ENCODE results near the gene GRIN1. TPM values are rescaled to one million over a fixed set of nuclear protein-coding genes. Genes with fewer than 3 reads are reported as not detected.

Gene GRIN1
- total RNA-seq, 1 donor from 2014 or later, result 0.18 TPM

GRCh38 chr9:137174722-137175293 lies 35.9 kb downstream of the GRIN1 start:
- no peaks in the 10 kb centered on the region for H3K79me2 ChIP-seq (ENCODE audit: insufficient read depth, low read length)
- no peaks in the 10 kb centered on the region for H3K4me1 Mint-ChIP-seq (ENCODE audit: low read depth, unreplicated experiment)
- H3K27me3 Mint-ChIP-seq (ENCODE audit: low read depth, unreplicated experiment), result peaks cover 13% of the 10 kb centered on the region
- no peak overlapping the region for H3K27ac ChIP-seq (ENCODE audit: low read depth, low read length)
- no peak for TF ChIP-seq EZH2 (IDR thresholded peaks at IDR 0.05; ENCODE audit: insufficient read depth, low read length)
- TF ChIP-seq CTCF (IDR thresholded peaks at IDR 0.05; ENCODE audit: insufficient read depth, low read depth, low read length), result no peak
- H3K4me3 Mint-ChIP-seq (ENCODE audit: unreplicated experiment), result no peak overlapping the region
- H3K4me1 ChIP-seq (ENCODE audit: insufficient read depth, low read length), result no peaks in the 10 kb centered on the region
- no peak overlapping the region for H3K27ac Mint-ChIP-seq (ENCODE audit: unreplicated experiment)
- no peak overlapping the region for H3K4me3 ChIP-seq (ENCODE audit: insufficient read depth, low read depth, low read length)
- H3K36me3 Mint-ChIP-seq (ENCODE audit: low read depth, unreplicated experiment), result peaks cover 11% of the 10 kb centered on the region
- H3K9me3 Mint-ChIP-seq (ENCODE audit: unreplicated experiment), result no peaks in the 10 kb centered on the region
- DNase-seq (ENCODE audit: low read depth), result no peak
- no peaks in the 10 kb centered on the region for H3K9me3 ChIP-seq (ENCODE audit: insufficient read depth, low read depth, low read length)
- no peak overlapping the region for H3K9ac ChIP-seq (ENCODE audit: low read length)
- H2AFZ ChIP-seq (ENCODE audit: low read depth, low read length), result no peak overlapping the region
- H3K27me3 ChIP-seq (ENCODE audit: insufficient read depth, low read length), result peaks cover 13% of the 10 kb centered on the region
- no peak for FAIRE-seq
- peaks cover 21% of the 10 kb centered on the region for H4K20me1 ChIP-seq (ENCODE audit: insufficient read depth, low read length)
- H3K36me3 ChIP-seq (ENCODE audit: insufficient read depth, low read length), result peaks cover 3% of the 10 kb centered on the region
- H3K4me2 ChIP-seq (ENCODE audit: low read length), result no peak overlapping the region

- Histone ChIP-seq H3K79me2 (ENCODE audit: insufficient read depth, low read length) (no peaks in the 10 kb centered on the region), H3K27me3 (ENCODE audit: insufficient read depth, low read length) (peaks cover 8% of the 10 kb centered on the region), H3K9me3 (ENCODE audit: insufficient read depth, low read depth, low read length) (no peaks in the 10 kb centered on the region), H4K20me1 (ENCODE audit: insufficient read depth, low read length) (peaks cover 21% of the 10 kb centered on the region), H3K9ac (ENCODE audit: low read length) (no peak overlapping the region), H3K36me3 (ENCODE audit: insufficient read depth, low read length) (peaks cover 3% of the 10 kb centered on the region), H3K4me3 (ENCODE audit: insufficient read depth, low read depth, low read length) (no peak overlapping the region), H3K27ac (ENCODE audit: low read depth, low read length) (no peak overlapping the region), H3K4me2 (ENCODE audit: low read length) (no peak overlapping the region), H3K4me1 (ENCODE audit: insufficient read depth, low read length) (no peaks in the 10 kb centered on the region), H2AFZ (ENCODE audit: low read depth, low read length) (no peak overlapping the region)
- DNase-seq (ENCODE audit: low read depth) (no peak), FAIRE-seq (no peak)
- H3K9me3 Mint-ChIP-seq (ENCODE audit: unreplicated experiment), result no peaks in the 10 kb centered on the region
- H3K4me3 Mint-ChIP-seq (ENCODE audit: unreplicated experiment), result no peak overlapping the region
- no peak overlapping the region for H3K27ac Mint-ChIP-seq (ENCODE audit: unreplicated experiment)
- H3K4me1 Mint-ChIP-seq (ENCODE audit: low read depth, unreplicated experiment), result no peaks in the 10 kb centered on the region
- TF ChIP-seq CTCF (IDR thresholded peaks at IDR 0.05; ENCODE audit: insufficient read depth, low read depth, low read length), result no peak
- TF ChIP-seq EZH2 (IDR thresholded peaks at IDR 0.05; ENCODE audit: insufficient read depth, low read length), result no peak
- peaks cover 11% of the 10 kb centered on the region for H3K36me3 Mint-ChIP-seq (ENCODE audit: low read depth, unreplicated experiment)
- H3K27me3 Mint-ChIP-seq (ENCODE audit: low read depth, unreplicated experiment), result peaks cover 8% of the 10 kb centered on the region
Measured at GRCh38 chr9:137175345-137175961, 36.5 kb downstream of the GRIN1 start.

All from astrocyte (in vitro differentiated cells and primary cell).